GM18909 (cell line): ENCODE data around the gene KDM6A.
"Not testable (repeated sequence)": the region's sequence is repeated elsewhere in the genome, so short reads cannot be mapped to it uniquely, and the experiment has no call there.

Source experiments
- ATAC-seq: cut with Tn5 transposase; IDR thresholded peaks from one replicate; pipeline ENCODE4 v1.9.1; 2021; ENCODE audit warnings: mild to moderate bottlenecking; ENCODE audit not compliant: unreplicated experiment, poor library complexity

The KDM6A gene

GRCh38 chrX:44915361-44915868 lies 42.4 kb downstream of the KDM6A start:
- ATAC-seq, result no peak

GRCh38 chrX:44918722-44919121 lies 45.7 kb downstream of the KDM6A start:
- ATAC-seq, result no peak

DNA sequence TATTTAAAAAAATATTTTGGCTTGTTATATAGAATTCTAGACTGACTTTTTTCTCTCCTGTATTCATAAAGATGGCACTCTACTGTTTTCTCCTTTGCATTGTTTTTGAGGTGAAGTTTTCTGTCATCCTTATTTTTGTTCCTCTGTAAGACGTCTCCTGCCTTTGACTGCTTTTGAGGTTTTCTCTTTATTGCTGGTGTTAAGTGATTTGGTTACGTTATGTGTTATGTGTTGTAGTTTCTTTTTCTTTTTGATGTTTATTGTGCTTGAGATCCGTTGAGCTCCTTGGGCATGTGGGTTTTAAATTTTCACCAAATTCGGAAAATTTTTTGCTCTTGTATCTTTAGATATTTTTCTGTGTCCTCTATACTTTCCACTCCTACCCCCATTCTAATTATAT lies 50.0 kb downstream of the KDM6A start:
- ATAC-seq, result no peak

DNA sequence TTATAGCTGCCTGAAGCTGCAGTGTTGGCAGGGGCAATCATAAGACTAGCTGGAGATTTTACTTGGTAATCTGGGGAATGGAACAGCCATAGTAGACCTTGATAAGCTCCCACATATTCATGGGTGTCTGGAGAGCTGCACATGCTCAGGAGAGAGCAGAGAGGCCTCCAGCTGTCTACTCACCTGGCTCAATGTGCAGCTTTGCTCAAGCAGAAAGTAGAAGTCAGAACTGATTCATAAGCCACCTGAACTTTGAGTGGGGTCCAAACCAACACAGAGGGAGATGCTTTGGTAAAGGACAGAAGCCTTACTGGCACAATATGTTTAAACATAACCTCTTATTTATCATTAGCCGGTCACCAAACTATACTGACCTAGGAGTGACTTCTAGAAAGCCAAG lies 54.4 kb downstream of the KDM6A start:
- no peak for ATAC-seq

DNA sequence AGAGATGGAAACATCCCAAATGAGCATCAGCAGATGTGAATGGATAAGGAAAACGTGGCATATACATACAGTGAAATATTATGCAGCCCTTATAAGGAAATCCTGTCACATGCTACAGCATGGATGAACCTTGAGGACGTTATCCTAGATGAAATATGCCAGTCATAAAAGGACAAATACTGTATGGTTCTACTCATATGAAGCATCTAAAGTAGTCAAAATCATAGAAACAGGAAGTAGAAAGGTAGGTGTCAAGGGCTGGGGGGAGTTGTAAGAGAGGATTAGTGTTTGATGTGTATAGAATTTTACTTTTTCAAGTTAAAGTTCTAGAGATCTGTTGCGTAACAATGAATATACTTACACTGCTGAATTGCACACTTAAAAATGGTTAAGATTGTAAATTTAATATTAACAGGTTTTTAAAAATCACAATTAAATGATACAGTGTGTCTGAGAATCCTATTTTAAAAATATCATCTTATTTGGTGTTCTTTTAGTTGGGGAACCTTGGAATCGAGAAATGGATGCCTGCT lies 58.5 kb downstream of the KDM6A start:
- no peak for ATAC-seq

GRCh38 chrX:44935172-44935571 lies 62.2 kb downstream of the KDM6A start:
- no peak for ATAC-seq

- no peak for ATAC-seq
Measured at GRCh38 chrX:44935640-44936039, 62.7 kb downstream of the KDM6A start.

GRCh38 chrX:44937606-44938005 lies 64.6 kb downstream of the KDM6A start:
- ATAC-seq, result peak; percentile 93

DNA sequence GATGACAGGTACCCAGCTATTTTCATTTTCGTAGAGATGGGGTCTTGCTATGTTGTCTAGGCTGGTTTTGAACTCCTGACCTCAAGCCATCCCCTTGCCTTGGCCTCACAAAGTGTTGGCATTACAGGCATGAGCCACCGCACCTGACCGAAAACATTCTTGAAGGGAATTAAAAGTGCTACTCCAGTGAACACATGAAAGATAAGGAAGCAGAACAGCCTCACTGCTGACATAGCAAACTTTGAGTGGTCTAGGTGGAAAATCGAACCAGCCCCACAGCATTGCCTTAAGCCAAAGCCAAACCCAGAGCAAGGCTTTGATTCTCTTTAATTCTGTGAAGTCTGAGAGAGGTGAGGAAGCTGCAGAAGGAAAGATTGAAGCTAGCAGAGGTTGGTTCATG lies 65.1 kb downstream of the KDM6A start:
- no peak for ATAC-seq

DNA sequence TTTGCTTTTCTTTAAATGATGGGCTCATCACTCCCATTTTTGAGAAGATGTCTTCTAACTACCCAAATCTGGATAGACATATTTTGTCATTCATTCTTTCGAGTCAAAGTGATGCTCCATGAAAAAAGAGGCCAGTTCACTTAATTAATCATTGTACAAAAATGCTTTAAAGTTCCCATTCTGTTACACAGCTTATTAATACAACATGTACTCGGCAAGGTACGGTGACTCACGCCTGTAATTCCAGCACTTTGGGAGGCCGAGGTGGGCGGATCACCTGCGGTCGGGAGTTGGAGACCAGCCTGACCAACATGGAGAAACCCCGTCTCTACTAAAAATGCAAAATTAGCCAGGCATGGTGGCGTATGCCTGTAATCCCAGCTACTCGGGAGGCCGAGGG lies 67.6 kb downstream of the KDM6A start:
- not testable (repeated sequence) for ATAC-seq

DNA sequence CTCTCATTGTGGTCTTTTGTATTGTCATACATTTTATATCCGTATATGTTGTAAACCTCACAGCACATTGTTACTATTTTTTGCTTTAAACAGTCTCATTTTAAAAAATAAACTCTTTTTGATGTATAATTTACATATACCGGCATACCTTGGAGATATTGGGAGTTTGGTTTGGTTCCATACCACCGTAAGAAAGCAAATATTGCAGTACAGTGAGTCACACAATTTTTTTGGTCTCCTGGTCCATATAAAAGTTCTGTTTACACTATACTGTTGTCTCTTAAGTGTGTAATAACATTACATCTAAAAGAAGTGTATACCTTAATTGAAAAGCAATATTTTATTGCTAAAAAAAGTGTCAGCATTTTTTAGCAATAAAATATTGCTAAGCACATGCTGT lies 70.0 kb downstream of the KDM6A start:
- ATAC-seq, result no peak

DNA sequence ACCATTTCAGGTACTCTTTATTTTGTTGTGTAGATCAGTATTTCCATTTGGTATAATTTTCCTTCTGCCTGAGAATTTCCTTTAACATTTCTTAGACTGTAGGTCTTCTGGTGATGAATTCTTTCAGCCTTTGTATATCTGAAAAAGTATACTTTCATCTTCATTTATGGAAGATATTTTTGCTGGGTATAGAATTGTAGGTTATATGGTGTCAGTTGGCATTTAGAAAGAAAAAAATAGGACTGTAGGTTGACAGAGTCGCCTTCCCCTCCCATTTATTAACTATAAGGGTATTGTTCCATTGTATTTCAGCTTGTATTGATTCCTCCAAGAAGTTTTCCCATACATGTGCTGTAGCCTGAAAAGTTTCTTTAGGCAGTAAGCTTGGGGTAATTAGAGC lies 71.9 kb downstream of the KDM6A start:
- ATAC-seq, result no peak

GRCh38 chrX:44945736-44946135 lies 72.7 kb downstream of the KDM6A start:
- ATAC-seq, result no peak

- ATAC-seq, result no peak
Measured at GRCh38 chrX:44946771-44947170, 73.8 kb downstream of the KDM6A start.

GRCh38 chrX:44947995-44948394 lies 75.0 kb downstream of the KDM6A start:
- no peak for ATAC-seq

- ATAC-seq, result no peak
Measured at GRCh38 chrX:44948406-44948805, 75.4 kb downstream of the KDM6A start.

GRCh38 chrX:44949125-44949524 lies 76.1 kb downstream of the KDM6A start:
- no peak for ATAC-seq

GRCh38 chrX:44950471-44951366 lies 77.7 kb downstream of the KDM6A start:
- not testable (repeated sequence) for ATAC-seq

- no peak for ATAC-seq
Measured at GRCh38 chrX:44951572-44952067, 78.6 kb downstream of the KDM6A start.

GRCh38 chrX:44952329-44953027 lies 79.5 kb downstream of the KDM6A start:
- ATAC-seq, result no peak
